GM19463 (cell line): ENCODE data around the gene KIF4B.
A peak's percentile ranks its signal among the peaks of the same experiment; 100 is the strongest.

Source experiments
- ATAC-seq: cut with Tn5 transposase; IDR thresholded peaks from one replicate; pipeline ENCODE4 v1.9.1; 2021; ENCODE audit warnings: mild to moderate bottlenecking, moderate library complexity; ENCODE audit not compliant: unreplicated experiment

The KIF4B gene

DNA sequence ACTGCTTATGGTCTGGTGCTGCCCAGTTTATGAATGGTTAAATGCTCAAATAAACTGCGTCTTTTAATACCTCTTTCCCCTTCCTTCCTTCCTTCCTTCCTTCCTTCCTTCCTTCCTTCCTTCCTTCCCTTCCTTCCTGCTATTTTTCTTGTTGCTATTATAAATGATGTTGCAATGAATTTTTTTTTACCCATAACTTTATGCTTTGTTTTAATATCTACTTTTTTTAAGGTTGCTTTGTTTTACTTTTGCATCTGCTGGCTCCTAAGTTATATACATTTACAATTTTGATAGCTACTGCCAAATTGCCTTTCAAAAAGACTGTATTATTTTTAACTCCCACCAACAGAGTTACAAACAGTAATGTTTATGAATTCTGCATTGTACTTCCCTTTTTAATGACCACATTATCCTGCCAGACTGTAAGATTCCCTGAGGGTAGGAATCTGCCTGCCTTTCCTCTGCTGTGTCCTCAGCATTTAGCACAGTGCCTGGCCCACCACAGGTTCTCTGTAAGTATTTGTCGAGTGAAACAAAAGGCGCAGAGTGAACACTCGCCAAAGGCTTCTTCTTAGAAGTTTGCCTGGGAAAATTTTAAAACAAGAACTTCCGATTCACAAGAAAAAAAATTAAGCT lies 36.9 kb downstream of the KIF4B start:
- ATAC-seq = no peak

DNA sequence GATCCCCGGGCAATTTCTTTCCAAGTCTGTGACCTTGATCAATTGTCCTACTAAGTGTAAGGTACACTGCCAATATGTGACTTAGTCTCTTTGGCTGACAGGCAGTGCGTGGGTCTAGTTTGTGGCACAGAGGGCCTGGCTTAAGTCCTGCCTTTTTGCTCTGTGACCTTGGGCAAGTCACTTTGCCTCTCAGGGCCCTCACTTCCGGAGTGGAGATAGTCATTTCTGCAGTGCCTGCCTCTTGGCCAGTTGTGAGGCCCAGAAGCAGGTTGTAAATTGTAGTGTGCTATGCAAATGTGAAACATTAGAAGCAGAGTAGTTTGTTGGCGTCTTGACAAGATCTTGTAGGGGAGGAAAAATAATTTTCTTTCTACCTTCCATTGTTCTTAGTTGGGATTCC lies 39.0 kb downstream of the KIF4B start:
- ATAC-seq = peak; percentile 61

DNA sequence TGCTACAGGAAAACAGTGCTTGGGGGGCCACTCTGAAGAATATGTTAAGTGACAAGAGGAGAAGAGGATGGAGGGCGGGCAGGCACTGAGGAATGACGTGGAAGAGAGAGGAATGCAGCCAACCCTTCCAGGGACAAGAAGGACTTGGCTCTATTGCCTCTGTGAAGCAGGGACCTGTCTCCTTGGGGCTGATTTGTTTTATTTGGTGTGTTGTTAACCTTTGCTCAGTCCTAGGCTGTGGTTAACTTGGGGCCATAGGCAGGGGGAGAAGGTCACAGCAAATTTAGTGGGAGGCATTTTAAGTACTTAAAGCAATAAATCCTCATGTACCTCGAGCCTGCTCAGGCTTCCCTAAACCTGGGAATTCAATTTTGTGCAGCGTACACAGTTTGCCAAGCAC lies 39.9 kb downstream of the KIF4B start:
- ATAC-seq = no peak

GRCh38 chr5:155056644-155057269 lies 43.2 kb downstream of the KIF4B start:
- ATAC-seq = no peak

- no peak for ATAC-seq
These were observed 44.1 kb downstream of the KIF4B start for GRCh38 chr5:155057626-155058025.

DNA sequence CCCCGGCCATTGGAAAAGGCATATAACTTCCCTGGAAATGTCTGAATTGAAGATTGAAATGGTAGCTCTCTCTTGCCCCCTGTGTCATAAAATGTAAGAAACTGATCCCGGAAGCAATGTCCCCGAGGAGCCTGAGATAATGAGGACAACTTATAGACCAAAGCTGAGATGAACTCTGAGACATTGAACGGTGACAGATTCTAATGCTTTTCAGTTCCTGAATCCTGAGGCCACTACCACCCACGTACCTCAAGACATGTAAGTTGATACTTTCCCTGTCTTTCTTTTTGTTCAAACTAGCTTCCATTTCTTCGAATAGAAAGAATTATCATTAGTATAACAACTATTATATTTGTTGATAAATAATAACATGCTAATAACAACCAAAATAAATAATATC lies 51.0 kb downstream of the KIF4B start:
- peak; percentile 63 for ATAC-seq

DNA sequence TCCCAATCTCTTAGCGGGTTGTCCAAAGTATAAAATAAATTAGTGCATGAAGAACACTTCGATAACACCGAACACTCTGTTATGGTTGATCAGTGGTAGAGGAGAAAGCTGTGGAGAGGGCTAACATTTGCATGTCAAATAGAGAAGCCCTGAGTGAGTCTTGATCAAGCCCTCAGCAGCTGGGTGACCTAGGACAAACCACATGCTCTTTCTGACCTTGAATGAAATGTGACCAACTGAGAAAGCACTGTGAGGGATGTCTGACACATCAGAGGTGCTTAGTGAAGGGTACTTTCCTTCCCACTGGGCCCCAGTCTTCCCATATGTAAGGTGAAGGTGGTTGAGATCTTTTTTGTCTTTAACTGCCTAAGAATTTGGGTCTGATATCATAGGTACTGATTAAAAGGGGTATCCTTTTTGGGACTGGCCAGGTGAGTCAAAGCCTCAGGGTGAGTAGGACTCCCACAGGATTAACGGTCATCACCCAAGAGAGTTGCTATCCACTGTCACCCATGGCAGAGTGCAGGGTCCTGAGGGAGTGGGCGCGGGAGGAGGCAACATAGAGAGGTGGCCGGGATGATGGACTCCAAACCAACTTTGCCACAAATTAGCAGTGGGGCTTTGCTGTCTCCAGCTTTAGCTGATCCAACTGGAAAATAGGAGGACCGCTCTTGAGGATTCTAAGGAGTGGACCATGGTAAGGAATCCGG lies 53.5 kb downstream of the KIF4B start:
- ATAC-seq = no peak
